Measurements from ENCODE around the gene PAK5. TPM values are rescaled to one million over a fixed set of nuclear protein-coding genes. Genes with fewer than 3 reads are reported as not detected.

PAK5 gene
- total RNA-seq, 4 donors from 2014 or later = 0.04 to 0.34 (median 0.24) TPM

DNA sequence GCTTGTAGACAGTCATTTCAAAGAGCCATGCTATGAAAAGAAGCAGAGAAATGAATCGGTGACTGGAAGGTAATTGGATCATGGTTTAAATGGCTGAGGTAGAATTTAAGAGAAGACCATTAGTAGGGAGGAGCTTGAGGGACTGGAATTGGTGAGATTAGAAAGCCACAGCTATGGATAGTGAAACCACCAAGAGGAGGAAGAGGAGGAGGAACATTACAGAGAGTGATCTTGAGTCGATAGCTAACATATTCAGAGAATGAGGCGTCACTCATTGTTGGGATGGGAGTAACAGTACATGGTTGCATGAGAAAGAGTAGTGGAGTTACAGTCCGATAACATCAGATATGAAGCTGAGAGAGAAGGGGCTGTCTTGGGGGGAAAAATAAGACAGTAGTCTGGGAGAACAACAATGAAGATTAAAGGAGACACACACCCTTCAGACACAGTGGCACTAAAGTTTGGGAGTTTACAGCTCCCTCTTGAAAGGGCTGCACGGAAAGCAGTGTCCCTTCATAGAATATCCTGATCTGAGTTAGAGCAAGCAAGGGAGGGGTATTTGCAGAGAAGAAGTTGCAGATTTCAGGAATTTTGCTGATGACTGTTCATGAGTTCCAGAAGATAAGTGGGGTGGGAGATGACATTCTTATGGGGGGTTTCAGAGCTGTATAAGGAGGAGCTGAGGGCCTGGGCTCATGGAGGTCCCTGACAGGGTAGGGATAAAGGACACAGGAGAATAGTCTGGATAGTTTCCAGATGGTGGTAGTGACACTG lies 339.6 kb downstream of the PAK5 start:
- Histone ChIP-seq H3K4me1 (no peaks in the 10 kb centered on the region), H3K27ac (no peak overlapping the region), H3K36me3 (no peaks in the 10 kb centered on the region), H3K9me3 (no peaks in the 10 kb centered on the region), H3K27me3 (no peaks in the 10 kb centered on the region), H3K4me3 (no peak overlapping the region)
- WGBS, 2 donors = 86 to 89% methylated on average over 5 of the region's 5 CpGs
- TF ChIP-seq POLR2A (IDR thresholded peaks at IDR 0.05) = no peak
- TF ChIP-seq, protein P1, sequence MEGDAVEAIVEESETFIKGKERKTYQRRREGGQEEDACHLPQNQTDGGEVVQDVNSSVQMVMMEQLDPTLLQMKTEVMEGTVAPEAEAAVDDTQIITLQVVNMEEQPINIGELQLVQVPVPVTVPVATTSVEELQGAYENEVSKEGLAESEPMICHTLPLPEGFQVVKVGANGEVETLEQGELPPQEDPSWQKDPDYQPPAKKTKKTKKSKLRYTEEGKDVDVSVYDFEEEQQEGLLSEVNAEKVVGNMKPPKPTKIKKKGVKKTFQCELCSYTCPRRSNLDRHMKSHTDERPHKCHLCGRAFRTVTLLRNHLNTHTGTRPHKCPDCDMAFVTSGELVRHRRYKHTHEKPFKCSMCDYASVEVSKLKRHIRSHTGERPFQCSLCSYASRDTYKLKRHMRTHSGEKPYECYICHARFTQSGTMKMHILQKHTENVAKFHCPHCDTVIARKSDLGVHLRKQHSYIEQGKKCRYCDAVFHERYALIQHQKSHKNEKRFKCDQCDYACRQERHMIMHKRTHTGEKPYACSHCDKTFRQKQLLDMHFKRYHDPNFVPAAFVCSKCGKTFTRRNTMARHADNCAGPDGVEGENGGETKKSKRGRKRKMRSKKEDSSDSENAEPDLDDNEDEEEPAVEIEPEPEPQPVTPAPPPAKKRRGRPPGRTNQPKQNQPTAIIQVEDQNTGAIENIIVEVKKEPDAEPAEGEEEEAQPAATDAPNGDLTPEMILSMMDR (IDR thresholded peaks at IDR 0.05) = no peak
- intact Hi-C loops (cut with DNase I) = no loop called here
- no peak for DNase-seq

DNA sequence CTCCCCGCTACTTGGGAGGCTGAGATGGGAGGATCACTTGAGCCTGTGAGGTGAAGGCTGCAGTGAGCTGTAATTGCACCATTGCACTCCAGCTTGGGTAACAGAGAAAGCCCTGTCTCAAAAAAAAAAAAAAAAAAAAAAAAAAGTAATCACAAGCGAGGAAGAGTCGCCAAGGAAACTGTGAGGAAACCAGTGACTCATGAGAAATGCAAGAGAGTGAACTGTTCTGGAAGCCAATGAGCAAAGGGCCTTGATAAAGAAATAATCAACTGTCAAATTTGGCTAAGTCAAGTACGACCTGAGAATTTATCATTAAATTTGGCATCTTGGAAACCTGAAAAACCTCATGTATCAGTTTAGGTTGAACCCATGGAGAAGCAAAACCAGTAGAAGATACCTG lies 340.6 kb downstream of the PAK5 start:
- WGBS, 2 donors = 50 to 72% methylated on average over 3 to 4 of the region's 4 CpGs
- H3K27me3 ChIP-seq = no peaks in the 10 kb centered on the region
- intact Hi-C loops (cut with DNase I) = no loop called here
- H3K4me1 ChIP-seq = no peaks in the 10 kb centered on the region
- no peaks in the 10 kb centered on the region for H3K9me3 ChIP-seq
- TF ChIP-seq, protein P1 (IDR thresholded peaks at IDR 0.05) = no peak
- TF ChIP-seq POLR2A (IDR thresholded peaks at IDR 0.05) = no peak
- no peak for DNase-seq
- no peaks in the 10 kb centered on the region for H3K36me3 ChIP-seq
- H3K27ac ChIP-seq = no peak overlapping the region
- H3K4me3 ChIP-seq = no peak overlapping the region

DNA sequence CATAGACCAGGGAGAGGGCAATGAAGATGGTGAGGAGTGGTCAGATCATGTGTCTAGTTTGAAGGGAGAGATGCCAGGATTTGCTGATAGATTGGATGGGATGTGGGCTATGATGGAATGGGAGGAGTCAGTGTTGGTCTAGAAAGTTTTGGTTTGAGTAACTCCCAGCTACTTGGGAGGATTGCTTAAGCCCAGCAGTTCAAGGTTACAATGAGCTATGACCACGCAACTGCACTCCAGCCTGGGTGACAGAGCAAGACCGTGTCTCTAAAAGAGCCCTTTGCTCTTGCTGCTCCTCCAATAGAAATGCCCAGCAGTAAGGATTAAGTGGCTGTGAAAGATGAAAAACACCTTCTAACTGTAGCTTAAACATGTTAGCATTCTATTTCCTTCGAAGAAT lies 342.7 kb downstream of the PAK5 start:
- H3K36me3 ChIP-seq = no peaks in the 10 kb centered on the region
- no peak overlapping the region for H3K27ac ChIP-seq
- no peak for TF ChIP-seq POLR2A (IDR thresholded peaks at IDR 0.05)
- TF ChIP-seq, protein P1 (IDR thresholded peaks at IDR 0.05) = no peak
- intact Hi-C loops (cut with DNase I) = no loop called here
- no peak overlapping the region for H3K4me3 ChIP-seq
- H3K27me3 ChIP-seq = no peaks in the 10 kb centered on the region
- no peaks in the 10 kb centered on the region for H3K4me1 ChIP-seq
- 75 to 82% methylated on average over 3 of the region's 3 CpGs for WGBS, 2 donors
- no peak for DNase-seq
- no peaks in the 10 kb centered on the region for H3K9me3 ChIP-seq

DNA sequence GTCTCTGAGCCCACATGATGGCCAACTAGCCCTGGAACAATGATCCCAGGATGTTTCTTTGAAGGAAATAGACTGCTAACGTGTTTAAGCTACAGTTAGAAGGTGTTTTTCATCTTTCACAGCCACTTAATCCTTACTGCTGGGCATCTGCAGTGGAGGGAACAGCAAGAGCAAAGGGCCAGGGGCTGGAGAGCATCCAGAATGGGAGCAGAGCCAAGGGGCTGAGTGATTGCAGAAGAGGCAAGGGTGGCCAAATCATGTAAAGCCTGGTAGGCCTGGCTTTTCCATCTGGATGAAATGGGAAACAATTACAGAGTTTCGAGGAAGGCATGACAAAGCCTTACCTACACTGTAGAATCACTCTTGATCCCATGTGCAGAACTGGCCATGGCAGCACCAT lies 343.2 kb downstream of the PAK5 start:
- Histone ChIP-seq H3K27me3 (no peaks in the 10 kb centered on the region), H3K36me3 (no peaks in the 10 kb centered on the region), H3K9me3 (no peaks in the 10 kb centered on the region), H3K4me1 (no peaks in the 10 kb centered on the region), H3K27ac (no peak overlapping the region), H3K4me3 (no peak overlapping the region)
- no peak for DNase-seq
- TF ChIP-seq, protein P1 (IDR thresholded peaks at IDR 0.05) = no peak
- no peak for TF ChIP-seq POLR2A (IDR thresholded peaks at IDR 0.05)
- intact Hi-C loops (cut with DNase I) = no loop called here
- WGBS, 2 donors = 27 to 39% methylated on average over 2 of the region's 2 CpGs

DNA sequence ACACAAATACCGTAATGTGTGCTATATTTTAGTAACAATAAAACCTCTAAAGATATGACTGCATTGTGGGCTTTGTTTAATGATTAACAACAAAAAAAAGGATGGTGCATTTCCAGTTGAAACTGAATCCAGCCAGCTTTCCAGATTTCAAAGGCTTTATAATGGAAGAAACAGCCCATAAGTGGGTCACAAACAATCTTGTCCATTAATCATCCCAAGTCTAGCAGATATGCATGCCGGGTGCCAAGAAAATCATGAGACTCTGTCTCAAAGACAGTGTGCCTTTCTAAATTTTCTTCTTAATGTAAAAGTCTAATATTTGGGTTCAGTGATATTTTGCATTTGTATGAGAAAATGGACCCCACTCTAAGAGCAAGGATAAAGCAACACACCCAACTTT lies 345.1 kb downstream of the PAK5 start:
- intact Hi-C loops (cut with DNase I) = no loop called here
- TF ChIP-seq POLR2A (IDR thresholded peaks at IDR 0.05) = no peak
- TF ChIP-seq, protein P1 (IDR thresholded peaks at IDR 0.05) = no peak
- no peak overlapping the region for H3K4me3 ChIP-seq
- WGBS, 2 donors = 42 to 44% methylated on average over 2 of the region's 2 CpGs
- DNase-seq = no peak
- no peaks in the 10 kb centered on the region for H3K4me1 ChIP-seq
- H3K36me3 ChIP-seq = no peaks in the 10 kb centered on the region
- no peaks in the 10 kb centered on the region for H3K27me3 ChIP-seq
- no peaks in the 10 kb centered on the region for H3K9me3 ChIP-seq
- no peak overlapping the region for H3K27ac ChIP-seq

Measured in esophagus squamous epithelium (tissue), 5 donors.